Stimulated activated CD4-positive, alpha-beta T cell treated with anti-CD3 and anti-CD28 coated beads, Interleukin-15, amount 100 ng/mL, for 48 hours (primary cell): Measurements from ENCODE around the gene PLRG1.

Experiments
- DNase-seq, 2 donors: peaks; one replicate each; pipeline ENCODE4 v3.0.0-alpha.2; 2020; ENCODE audit warnings: low read depth in 2 of 2

Gene PLRG1

GRCh38 chr4:154573190-154573870 is 23.1 kb upstream of the PLRG1 start:
- DNase-seq = no peak

- DNase-seq = no peak
Measured at GRCh38 chr4:154569584-154569983, 19.4 kb upstream of the PLRG1 start.

DNA sequence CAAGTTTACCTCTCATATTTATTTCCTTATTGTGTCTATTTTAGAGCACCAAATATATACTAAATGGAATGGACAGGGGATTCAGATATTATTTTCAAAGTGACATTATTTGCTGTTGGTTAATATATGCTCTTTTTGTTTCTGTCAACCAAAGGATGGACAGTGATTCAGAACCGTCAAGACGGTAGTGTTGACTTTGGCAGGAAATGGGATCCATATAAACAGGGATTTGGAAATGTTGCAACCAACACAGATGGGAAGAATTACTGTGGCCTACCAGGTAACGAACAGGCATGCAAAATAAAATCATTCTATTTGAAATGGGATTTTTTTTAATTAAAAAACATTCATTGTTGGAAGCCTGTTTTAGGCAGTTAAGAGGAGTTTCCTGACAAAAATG is 18.8 kb upstream of the PLRG1 start:
- no peak for DNase-seq

DNA sequence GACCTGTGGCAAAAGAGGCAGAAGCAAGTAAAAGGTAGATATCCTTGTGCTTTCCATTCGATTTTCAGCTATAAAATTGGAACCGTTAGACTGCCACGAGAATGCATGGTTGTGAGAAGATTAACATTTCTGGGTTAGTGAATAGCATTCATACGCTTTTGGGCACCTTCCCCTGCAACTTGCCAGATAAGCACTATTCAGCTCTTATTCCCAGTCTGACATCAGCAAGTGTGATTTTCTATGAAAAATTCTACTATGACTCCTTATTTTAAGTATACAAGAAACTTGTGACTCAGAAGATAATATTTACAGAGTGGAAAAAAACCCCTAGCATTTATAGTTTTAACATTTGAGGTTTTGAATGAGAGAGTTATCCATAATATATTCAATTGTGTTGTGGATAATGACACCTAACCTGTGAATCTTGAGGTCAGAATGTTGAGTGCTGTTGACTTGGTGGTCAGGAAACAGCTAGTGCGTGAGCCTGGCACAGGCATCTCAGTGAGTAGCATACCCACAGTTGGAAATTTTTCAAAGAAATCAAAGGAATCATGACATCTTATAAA is 16.5 kb upstream of the PLRG1 start:
- no peak for DNase-seq

DNA sequence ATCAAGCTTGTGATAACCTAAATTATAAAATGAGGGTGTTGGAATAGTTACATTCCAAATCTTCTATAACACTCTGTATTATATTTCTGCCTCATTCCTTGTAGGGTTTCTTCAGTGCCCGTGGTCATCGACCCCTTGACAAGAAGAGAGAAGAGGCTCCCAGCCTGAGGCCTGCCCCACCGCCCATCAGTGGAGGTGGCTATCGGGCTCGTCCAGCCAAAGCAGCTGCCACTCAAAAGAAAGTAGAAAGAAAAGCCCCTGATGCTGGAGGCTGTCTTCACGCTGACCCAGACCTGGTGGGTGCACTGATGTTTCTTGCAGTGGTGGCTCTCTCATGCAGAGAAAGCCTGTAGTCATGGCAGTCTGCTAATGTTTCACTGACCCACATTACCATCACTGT is 15.5 kb upstream of the PLRG1 start:
- DNase-seq = no peak

DNA sequence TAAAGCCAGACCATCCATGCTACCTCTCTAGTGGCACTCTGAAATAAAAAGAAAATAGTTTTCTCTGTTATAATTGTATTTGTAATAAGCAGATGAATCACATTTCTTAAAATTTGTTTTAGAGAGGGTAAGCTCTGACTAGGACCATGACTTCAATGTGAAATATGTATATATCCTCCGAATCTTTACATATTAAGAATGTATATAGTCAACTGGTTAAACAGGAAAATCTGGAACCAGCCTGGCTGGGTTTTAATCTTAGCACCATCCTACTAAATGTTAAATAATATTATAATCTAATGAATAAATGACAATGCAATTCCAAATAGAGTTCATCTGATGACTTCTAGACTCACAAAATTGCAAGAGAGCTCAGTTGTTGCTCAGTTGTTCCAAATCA is 14.1 kb upstream of the PLRG1 start:
- no peak for DNase-seq

DNA sequence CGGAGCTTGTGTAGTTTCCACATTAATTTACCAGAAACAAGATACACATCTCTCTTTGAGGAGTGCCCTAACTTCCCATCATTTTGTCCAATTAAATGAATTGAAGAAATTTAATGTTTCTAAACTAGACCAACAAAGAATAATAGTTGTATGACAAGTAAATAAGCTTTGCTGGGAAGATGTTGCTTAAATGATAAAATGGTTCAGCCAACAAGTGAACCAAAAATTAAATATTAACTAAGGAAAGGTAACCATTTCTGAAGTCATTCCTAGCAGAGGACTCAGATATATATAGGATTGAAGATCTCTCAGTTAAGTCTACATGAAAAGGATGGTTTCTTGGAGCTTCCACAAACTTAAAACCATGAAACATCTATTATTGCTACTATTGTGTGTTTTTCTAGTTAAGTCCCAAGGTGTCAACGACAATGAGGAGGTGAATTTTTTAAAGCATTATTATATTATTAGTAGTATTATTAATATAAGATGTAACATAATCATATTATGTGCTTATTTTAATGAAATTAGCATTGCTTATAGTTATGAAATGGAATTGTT is 12.6 kb upstream of the PLRG1 start, which contains the start of gene FGB:
FGB (plus strand) TSS at position 315 of the 558 bp plus-strand sequence; CDS start at position 323, 8 bp downstream.
- no peak for DNase-seq

- no peak for DNase-seq
Measured at GRCh38 chr4:154560824-154561231, 10.6 kb upstream of the PLRG1 start.

DNA sequence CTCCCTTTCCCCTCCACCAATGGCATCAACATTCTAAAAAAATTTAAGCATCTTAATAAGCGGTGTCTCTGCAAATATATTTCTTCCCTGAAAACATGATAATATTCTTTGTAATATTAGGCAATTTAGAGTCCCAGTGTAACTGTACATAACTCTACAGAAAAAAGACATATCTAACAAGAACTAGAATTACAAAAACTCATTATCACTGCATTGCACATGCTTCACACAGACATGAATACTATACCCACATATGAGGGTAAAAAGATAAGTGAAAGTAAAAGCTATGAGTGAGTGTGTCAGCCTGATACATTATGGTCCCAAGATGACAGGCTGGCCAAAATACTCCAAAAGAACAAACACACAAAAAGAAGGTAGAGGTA is 10.2 kb upstream of the PLRG1 start:
- no peak for DNase-seq

DNA sequence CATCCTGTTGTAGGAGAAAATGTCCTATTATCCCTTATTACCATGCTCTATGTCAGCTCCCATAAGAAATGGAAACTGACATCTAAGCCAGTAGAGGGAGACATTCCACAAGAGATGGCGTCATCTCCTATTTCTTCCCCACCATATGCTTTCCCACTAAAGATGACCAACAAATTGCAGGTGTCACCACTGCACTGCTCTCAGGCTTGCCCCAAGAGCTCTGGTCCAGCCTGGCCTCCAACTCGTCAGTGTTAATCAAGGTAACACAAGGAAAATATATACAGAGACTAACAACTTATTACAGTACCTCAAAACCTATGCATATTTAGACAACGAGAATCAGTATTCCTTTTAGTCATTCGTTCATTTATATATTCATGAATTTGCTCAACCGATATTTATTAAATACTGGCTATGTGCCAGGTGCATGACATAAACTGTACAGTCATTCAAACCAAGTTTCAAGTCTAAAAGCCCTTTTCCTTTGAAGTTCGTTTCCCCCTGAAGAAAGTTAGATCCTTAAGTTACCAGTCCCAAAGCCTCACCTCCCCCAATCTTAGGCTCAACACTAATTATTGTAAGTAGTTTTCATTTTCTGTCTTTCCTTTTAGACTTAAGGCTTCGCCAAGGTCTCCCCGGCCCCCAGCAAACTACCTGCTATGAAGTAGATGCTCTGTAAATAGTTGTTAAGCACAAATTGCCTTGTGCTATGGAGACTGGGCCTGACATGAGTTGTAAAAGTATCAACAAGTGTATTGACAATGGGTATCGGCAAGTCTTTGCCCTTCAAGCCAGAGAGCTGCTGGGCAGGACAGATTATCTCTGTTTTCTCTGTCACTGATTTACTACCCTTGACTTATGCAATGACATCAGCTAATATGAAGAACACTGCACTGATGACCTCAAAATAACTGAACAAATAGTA is 9.6 kb upstream of the PLRG1 start:
- DNase-seq = no peak

- no peak for DNase-seq
Measured at GRCh38 chr4:154559141-154559493, 8.9 kb upstream of the PLRG1 start.

- DNase-seq = peak; percentile 41 to 63
Measured at GRCh38 chr4:154551872-154552686, 1.9 kb upstream of the PLRG1 start.

GRCh38 chr4:154545689-154546088 is 4.5 kb downstream of the PLRG1 start:
- no peak for DNase-seq

- DNase-seq = no peak
Measured at GRCh38 chr4:154542271-154542879, 7.8 kb downstream of the PLRG1 start.

GRCh38 chr4:154534296-154534695 is 15.9 kb downstream of the PLRG1 start:
- DNase-seq = no peak

GRCh38 chr4:154529728-154530519 is 20.3 kb downstream of the PLRG1 start:
- no peak for DNase-seq

DNA sequence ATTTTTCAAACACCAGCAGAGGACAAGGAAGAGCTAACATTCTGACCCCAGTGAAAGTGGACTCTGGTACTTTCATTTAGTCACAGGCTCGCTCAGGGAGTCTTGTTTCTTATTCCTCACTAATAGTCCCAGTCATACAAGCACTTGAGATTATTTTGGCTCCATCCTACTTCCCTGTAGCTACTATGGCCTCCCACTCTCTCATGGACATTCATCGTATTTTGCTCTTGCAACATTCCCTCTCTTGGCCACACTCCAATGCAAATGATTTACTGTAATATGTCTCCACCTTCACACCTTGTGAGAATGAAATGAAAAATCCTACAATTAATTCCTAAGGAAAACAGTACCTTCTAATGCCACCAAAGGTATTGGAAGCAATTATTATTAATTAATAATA is 21.3 kb downstream of the PLRG1 start:
- DNase-seq = no peak

DNA sequence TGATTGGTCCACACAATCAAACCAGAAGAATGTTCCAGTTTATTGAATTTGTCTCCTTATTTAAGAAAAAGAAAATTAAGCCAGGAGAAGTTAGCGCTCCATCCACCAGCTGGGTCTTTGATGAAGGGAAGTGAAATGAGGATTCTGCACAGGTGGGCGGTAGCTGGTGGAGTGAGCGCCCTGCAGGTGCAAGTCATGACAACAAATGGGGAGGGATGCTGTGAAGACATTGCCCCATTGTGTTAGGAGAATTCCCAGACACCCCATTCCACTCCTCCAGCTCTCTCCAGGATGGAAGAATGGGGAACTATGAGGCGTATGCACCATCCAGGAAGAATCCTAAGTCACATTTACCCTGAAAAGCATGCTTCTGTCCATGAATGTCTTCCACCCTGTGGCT is 22.9 kb downstream of the PLRG1 start:
- DNase-seq = no peak

- no peak for DNase-seq
Measured at GRCh38 chr4:154526151-154526550, 24.0 kb downstream of the PLRG1 start.

GRCh38 chr4:154521607-154522006 is 28.6 kb downstream of the PLRG1 start:
- no peak for DNase-seq
